GM20000 (cell line): ENCODE measurements around the gene UBASH3B.

Source experiments
- DNase-seq: peaks from one replicate; pipeline ENCODE4 v3.0.0; 2012; ENCODE audit warnings: low spot score
- CTCF ChIP-seq: IDR thresholded peaks from 2 replicates; pipeline ENCODE4 v1.5.1; 2012; ENCODE audit warnings: mild to moderate bottlenecking, control low read depth; ENCODE audit errors: extremely low read depth, missing control alignments

UBASH3B gene

DNA sequence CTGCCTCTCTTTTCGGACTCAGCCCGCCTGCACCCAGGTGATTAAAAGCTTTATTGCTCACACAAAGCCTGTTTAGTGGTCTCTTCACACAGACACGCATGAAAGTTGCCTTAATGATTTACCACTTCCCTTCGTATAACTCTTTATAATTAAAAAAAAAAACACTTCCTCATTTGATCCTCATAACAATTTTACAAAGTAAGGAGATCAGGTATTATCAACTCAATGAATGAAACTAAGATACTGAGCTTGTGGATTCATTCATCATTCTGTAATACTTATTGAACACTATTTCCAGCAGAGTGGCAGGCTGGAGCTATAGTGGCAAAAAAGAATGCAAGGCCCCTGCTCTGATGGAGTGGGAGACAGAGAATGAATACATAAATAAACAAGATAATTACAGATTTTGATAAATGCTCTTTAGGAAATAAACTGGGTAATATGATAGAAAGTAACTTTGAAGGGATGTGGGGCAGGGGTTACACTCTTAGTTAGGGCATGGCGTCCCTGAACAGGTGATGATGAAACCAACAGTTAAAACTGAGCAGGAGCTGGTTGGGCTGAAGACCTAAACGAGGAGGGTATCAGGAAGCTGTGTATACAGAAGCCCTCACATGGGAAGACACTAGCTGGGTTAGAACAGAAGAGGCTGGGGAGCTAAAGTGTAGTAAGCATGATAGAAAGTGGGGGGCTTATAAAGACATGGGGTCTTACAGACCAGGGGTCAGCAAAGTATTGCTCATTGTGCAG, 177.4 kb downstream of the UBASH3B start:
- DNase-seq = no peak
- no peak for TF ChIP-seq CTCF

DNA sequence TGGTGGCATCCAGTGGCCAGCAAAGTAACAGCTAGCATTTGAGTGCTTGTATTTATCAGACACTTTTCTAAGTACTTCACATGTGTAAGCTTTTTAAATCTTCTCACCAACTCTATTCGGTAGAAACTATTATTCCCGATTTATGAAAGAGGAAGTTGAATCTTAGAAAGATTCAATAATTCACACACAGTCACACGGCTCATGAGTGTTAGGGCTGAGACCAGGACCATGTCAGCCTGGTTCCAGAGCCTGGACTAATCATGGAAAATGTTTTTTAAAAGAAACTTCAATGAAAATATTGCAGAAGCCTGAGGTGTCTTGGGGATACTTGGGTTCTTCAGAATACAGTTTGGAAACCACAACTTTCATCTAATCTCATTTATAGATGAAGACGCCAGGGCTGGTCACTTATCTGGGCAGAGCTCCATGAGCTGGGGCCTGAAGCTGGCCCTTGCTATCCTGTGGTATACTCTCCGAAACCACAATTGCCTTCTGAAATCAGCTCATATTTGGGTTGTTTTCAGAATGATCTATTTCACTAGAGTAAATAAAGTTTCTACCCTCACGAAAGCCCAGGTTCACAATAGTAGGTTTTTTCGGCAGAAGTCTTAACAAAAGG, 178.4 kb downstream of the UBASH3B start:
- no peak for DNase-seq
- no peak for TF ChIP-seq CTCF

- DNase-seq = no peak
- TF ChIP-seq CTCF = no peak
These were observed 181.4 kb downstream of the UBASH3B start for GRCh38 chr11:122836916-122837315.

DNA sequence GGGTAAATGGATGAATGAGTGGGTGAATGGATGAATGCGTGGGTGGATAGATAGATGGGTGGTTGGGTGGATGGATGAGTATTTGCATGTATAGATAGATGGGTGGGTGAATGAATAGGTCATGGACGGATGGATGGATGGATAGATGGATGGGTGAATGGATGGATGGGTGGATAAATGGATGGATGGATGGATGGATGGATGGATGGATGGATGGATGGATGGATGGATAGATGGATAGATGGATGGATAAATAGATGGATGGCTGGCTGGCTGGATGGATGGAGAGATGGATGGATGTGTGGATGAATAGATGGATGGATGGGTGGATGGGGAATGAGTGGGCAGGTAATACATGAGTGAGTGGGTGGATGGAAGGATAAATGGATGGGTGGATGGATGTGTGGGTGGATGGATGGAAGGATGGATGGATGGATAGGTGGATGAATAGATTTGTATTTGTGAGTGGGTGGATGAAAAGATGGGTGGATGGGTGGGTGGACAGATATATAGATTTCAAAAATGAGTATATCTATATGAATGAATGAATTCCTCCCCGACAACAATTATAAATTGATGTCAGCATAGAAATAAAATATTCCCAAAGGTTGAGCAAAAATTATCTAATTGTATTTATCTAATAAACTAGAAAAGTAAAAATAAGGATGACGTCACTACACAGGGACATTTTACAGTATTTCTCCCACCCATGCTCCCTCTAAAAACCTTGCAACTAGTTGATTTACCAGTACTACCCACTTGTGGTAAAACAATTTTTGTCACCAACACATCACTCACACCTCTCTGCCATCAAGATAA, 182.2 kb downstream of the UBASH3B start:
- no peak for DNase-seq
- TF ChIP-seq CTCF = no peak

- peak; percentile 36 for DNase-seq
- TF ChIP-seq CTCF = no peak
These were observed 188.0 kb downstream of the UBASH3B start for GRCh38 chr11:122843281-122844141.

DNA sequence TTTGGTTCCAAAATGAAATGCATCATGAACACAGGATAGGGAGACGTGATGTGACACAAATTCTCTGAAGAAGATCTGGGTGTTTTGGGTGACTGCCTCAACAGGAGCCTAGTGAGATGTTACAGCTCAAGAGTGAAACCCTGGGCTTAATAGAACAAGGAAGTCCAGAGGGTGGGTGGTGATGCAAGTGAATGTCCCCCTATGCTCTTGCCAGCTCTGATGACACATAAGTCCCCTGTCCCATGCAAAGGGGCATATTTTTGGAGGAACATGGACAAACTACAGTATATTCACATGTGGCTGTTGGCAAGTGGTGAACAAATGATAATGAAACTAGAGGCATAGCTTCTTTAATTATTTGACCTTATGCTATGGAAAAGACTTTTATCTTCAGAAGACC, 191.9 kb downstream of the UBASH3B start:
- TF ChIP-seq CTCF = no peak
- no peak for DNase-seq
